ENCODE data around the gene CADM4. TPM values are rescaled to one million over a fixed set of nuclear protein-coding genes. Genes with fewer than 3 reads are reported as not detected.

Gene CADM4
- total and polyA plus RNA-seq, 2 of the 8 experiments (the other 6 are each of a cell fraction or from before 2014, with no cell fraction given) = 13.5 to 25.0 TPM

- TF ChIP-seq SP4 (IDR thresholded peaks at IDR 0.05; ENCODE audit: low read length) = no peak
- TF ChIP-seq KDM4A (IDR thresholded peaks at IDR 0.05; ENCODE audit: low read depth, low read length, severe bottlenecking) = no peak
- TF ChIP-seq CHD2 (IDR thresholded peaks at IDR 0.05; ENCODE audit: low read length) = no peak
- peak; percentile 68 to 91 (median 78) for TF ChIP-seq CTCF (IDR thresholded peaks at IDR 0.05; ENCODE audit: control extremely low read depth in 1 of 3, insufficient read depth in 1 of 3, low read depth in 1 of 3, low read length in 3 of 3)
- no peak for TF ChIP-seq PHF8 (conservative IDR thresholded peaks at IDR 0.05; ENCODE audit: low read depth, low read length)
- no peak for TF ChIP-seq ZNF274 (IDR thresholded peaks at IDR 0.05; ENCODE audit: borderline replicate concordance, extremely low read depth, low read length)
- TF ChIP-seq POU5F1 (IDR thresholded peaks at IDR 0.05; ENCODE audit: low read depth, low read length) = no peak
- TF ChIP-seq SAP30 (IDR thresholded peaks at IDR 0.05; ENCODE audit: insufficient read depth, insufficient replicate concordance, low read length) = no peak
- no peak for TF ChIP-seq RBBP5 (IDR thresholded peaks at IDR 0.05; ENCODE audit: borderline replicate concordance, low read depth, low read length)
- TF ChIP-seq RXRA (IDR thresholded peaks at IDR 0.05; ENCODE audit: insufficient read depth, low read depth, low read length) = no peak
- no peak for TF ChIP-seq SUZ12 (IDR thresholded peaks at IDR 0.05; ENCODE audit: low read length)
- TF ChIP-seq CTBP2 (IDR thresholded peaks at IDR 0.05; ENCODE audit: borderline replicate concordance, insufficient read depth, insufficient read length, low read length) = no peak
- no peak for TF ChIP-seq BCL11A (IDR thresholded peaks at IDR 0.05; ENCODE audit: low read depth in 2 of 2, low read length in 2 of 2)
- TF ChIP-seq CBX8 (IDR thresholded peaks at IDR 0.05; ENCODE audit: borderline replicate concordance, low read depth, low read length) = no peak
- TF ChIP-seq GTF2F1 (IDR thresholded peaks at IDR 0.05; ENCODE audit: borderline replicate concordance, low read depth, low read length) = no peak
- TF ChIP-seq MAFK (IDR thresholded peaks at IDR 0.05; ENCODE audit: low read depth, low read length) = no peak
These were observed 14.7 kb downstream of the CADM4 start (continued) for GRCh38 chr19:43624933-43625332.
